PC-9 (cell line): Measurements from ENCODE around the gene FGB.

Experiments used
- CTCF ChIP-seq: fragments of 200-600 bp; sonication (generic); conservative IDR thresholded peaks from 2 replicates; pipeline ENCODE4 v1.6.1; 2017; ENCODE audit warnings: mixed run types, antibody characterized with exemption, mild to moderate bottlenecking, moderate library complexity
- EZH2 ChIP-seq: fragments of 200-600 bp; sonication (generic); IDR thresholded peaks from 2 replicates; pipeline ENCODE4 v1.8.0; 2017; ENCODE audit warnings: antibody characterized with exemption, low read depth

- no peak for TF ChIP-seq CTCF
- no peak for TF ChIP-seq EZH2
Measured at GRCh38 chr4:154521607-154522006, 41.2 kb upstream of the FGB start.
